ENCODE data around the gene PPP1R12B.
"Not testable (repeated sequence)": the region's sequence is repeated elsewhere in the genome, so short reads cannot be mapped to it uniquely, and the experiment has no call there.

The PPP1R12B gene

DNA sequence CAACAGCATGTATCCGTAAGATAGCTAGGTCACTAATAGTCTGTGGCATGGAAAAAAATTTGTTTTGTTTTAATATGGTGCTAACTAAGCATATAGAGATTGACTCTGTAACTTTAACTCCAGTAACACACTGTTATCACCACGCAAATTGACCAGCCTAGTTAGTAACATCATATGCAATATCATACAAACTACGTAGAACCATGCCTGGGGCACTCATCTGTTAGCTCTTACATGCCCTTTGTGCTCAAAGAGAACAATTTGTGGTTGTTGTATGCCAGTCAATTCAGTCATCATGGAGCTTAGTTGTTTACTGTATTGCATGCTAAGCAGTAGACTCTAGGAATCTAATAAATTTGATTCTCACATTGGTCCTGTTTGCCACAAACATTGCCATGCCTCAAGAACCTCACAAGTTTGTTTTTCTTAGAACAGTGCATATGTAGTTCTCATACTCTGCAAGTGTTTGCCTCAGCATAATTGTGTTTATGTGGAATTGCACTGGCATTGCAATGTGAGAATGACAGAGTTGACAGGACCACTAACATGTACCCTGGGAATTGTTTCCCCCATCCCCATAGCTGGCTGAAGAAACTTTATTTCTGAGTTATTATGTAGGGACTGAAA, 179.7 kb downstream of the PPP1R12B start:
- H3K27me3 ChIP-seq (ENCODE audit: insufficient read depth, low read length); H3K4me3 ChIP-seq (ENCODE audit: low read length); H3K9me3 ChIP-seq (ENCODE audit: low read length): not testable (repeated sequence)

DNA sequence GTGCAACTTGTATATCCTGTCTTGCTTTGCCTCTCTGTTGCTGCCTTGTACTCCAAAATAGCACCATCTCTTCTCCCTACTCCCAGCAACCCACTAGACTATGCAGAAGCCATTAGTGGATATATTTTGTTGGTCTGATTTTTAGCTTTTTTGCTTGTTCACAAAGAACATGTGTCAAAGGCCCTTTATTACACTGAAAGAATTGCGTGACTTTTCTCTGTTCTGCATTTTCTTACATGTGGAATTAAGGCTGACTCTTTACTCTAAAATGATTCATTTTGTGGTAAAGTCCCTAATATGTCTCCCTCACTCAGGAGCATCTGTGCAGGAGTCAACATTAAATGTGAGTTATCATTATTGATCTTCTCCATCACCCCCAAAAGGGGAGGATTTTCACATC, 182.2 kb downstream of the PPP1R12B start:
- H3K9me3 ChIP-seq (ENCODE audit: low read length); H3K4me3 ChIP-seq (ENCODE audit: low read length); H3K36me3 ChIP-seq (ENCODE audit: insufficient read depth, low read length); H3K27me3 ChIP-seq (ENCODE audit: insufficient read depth, low read length); H2AFZ ChIP-seq (ENCODE audit: low read depth, low read length): not testable (repeated sequence)
- peaks cover 22% of the 10 kb centered on the region for H3K4me1 ChIP-seq (ENCODE audit: insufficient read depth, low read length)

More for the DNA sequence above, 179.7 kb downstream of the PPP1R12B start:
- not testable (repeated sequence) for H2AFZ ChIP-seq (ENCODE audit: low read depth, low read length); H3K36me3 ChIP-seq (ENCODE audit: insufficient read depth, low read length)
- peaks cover 22% of the 10 kb centered on the region for H3K4me1 ChIP-seq (ENCODE audit: insufficient read depth, low read length)

DNA sequence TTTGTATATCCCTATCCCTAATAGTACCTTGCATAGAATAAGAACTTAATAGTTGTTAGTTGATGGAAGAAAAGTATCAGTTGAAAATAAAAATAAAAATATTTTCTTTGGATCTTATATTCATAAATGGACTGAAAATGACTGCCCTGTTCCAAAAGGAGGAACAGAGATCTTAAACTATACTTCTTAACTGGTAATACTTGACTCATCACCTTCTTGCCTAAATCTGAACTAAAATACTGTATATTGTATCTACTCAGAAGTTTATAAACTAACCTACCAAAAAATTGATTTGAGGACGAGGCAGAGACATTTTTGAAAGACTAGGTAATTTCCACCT, 182.9 kb downstream of the PPP1R12B start:
- H2AFZ ChIP-seq (ENCODE audit: low read depth, low read length): no peak overlapping the region

GRCh38 chr1:202531812-202532616, 183.5 kb downstream of the PPP1R12B start:
- H3K27me3 ChIP-seq (ENCODE audit: insufficient read depth, low read length); H3K4me3 ChIP-seq (ENCODE audit: low read length); H3K36me3 ChIP-seq (ENCODE audit: insufficient read depth, low read length); H3K9me3 ChIP-seq (ENCODE audit: low read length); H2AFZ ChIP-seq (ENCODE audit: low read depth, low read length): not testable (repeated sequence)
- H3K4me1 ChIP-seq (ENCODE audit: insufficient read depth, low read length): peaks cover 19% of the 10 kb centered on the region

More for the DNA sequence above, 182.9 kb downstream of the PPP1R12B start:
- no peaks in the 10 kb centered on the region for H3K27me3 ChIP-seq (ENCODE audit: insufficient read depth, low read length)
- peaks cover 22% of the 10 kb centered on the region for H3K4me1 ChIP-seq (ENCODE audit: insufficient read depth, low read length)
- H3K4me3 ChIP-seq (ENCODE audit: low read length): no peak overlapping the region
- H3K36me3 ChIP-seq (ENCODE audit: insufficient read depth, low read length): no peaks in the 10 kb centered on the region
- no peaks in the 10 kb centered on the region for H3K9me3 ChIP-seq (ENCODE audit: low read length)

- H3K9me3 ChIP-seq (ENCODE audit: low read length); H3K27me3 ChIP-seq (ENCODE audit: insufficient read depth, low read length); H3K36me3 ChIP-seq (ENCODE audit: insufficient read depth, low read length); H2AFZ ChIP-seq (ENCODE audit: low read depth, low read length); H3K4me3 ChIP-seq (ENCODE audit: low read length): not testable (repeated sequence)
- H3K4me1 ChIP-seq (ENCODE audit: insufficient read depth, low read length): peaks cover 11% of the 10 kb centered on the region
These were observed 190.7 kb downstream of the PPP1R12B start for GRCh38 chr1:202539166-202539574.

DNA sequence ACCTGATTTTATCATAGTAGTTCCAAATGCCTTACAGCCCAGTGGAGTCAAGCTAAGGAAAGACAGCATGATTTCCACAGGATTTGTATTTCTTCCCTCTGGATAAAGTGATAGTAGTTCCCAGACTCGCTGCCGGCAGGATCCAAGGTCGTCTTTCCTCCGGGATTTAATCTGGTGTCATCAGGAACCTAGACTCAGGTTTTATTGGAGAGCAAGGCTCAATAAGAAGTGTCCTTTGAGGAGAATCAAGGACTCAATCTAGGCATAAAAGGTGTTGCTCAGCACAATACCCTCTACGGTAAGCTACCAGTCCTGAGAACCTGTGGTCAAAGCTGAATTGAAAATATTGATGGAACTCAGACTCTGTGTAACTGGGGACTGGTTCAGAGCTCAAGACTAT, 191.1 kb downstream of the PPP1R12B start:
- not testable (repeated sequence) for H3K9me3 ChIP-seq (ENCODE audit: low read length); H2AFZ ChIP-seq (ENCODE audit: low read depth, low read length); H3K27me3 ChIP-seq (ENCODE audit: insufficient read depth, low read length); H3K4me3 ChIP-seq (ENCODE audit: low read length); H3K36me3 ChIP-seq (ENCODE audit: insufficient read depth, low read length)
- H3K4me1 ChIP-seq (ENCODE audit: insufficient read depth, low read length): peaks cover 11% of the 10 kb centered on the region

- Histone ChIP-seq H3K4me3 (ENCODE audit: low read length) (no peak overlapping the region), H3K4me1 (ENCODE audit: insufficient read depth, low read length) (peaks cover 11% of the 10 kb centered on the region), H3K36me3 (ENCODE audit: insufficient read depth, low read length) (no peaks in the 10 kb centered on the region), H3K9me3 (ENCODE audit: low read length) (no peaks in the 10 kb centered on the region), H3K27me3 (ENCODE audit: insufficient read depth, low read length) (no peaks in the 10 kb centered on the region), H2AFZ (ENCODE audit: low read depth, low read length) (no peak overlapping the region)
These were observed 191.5 kb downstream of the PPP1R12B start for GRCh38 chr1:202540014-202540413.

GRCh38 chr1:202540448-202540847, 191.9 kb downstream of the PPP1R12B start:
- Histone ChIP-seq H3K36me3 (ENCODE audit: insufficient read depth, low read length) (no peaks in the 10 kb centered on the region), H3K4me3 (ENCODE audit: low read length) (no peak overlapping the region), H2AFZ (ENCODE audit: low read depth, low read length) (no peak overlapping the region), H3K4me1 (ENCODE audit: insufficient read depth, low read length) (peaks cover 11% of the 10 kb centered on the region), H3K9me3 (ENCODE audit: low read length) (no peaks in the 10 kb centered on the region), H3K27me3 (ENCODE audit: insufficient read depth, low read length) (no peaks in the 10 kb centered on the region)

DNA sequence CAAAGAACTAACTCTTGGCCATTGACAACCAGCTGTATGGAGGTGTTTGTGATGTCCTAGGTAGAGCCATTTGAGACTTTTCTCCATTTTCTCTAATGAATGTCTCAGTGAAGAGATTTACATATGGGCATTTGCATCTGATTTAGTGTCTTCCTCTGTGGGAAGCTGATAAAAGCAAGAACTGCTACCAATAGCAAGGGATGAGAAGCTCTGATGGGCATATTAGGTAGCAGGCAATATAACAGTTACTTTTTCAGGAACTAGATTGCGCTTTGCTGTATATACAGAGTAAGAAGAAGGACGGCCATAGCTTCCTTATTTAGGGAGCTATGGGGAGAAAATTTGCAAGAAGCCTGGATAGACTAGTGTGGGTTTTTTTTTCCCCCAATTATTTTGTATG, 192.4 kb downstream of the PPP1R12B start:
- H3K4me3 ChIP-seq (ENCODE audit: low read length); H2AFZ ChIP-seq (ENCODE audit: low read depth, low read length); H3K9me3 ChIP-seq (ENCODE audit: low read length); H3K36me3 ChIP-seq (ENCODE audit: insufficient read depth, low read length); H3K27me3 ChIP-seq (ENCODE audit: insufficient read depth, low read length): not testable (repeated sequence)
- peaks cover 11% of the 10 kb centered on the region for H3K4me1 ChIP-seq (ENCODE audit: insufficient read depth, low read length)

- not testable (repeated sequence) for H3K27me3 ChIP-seq (ENCODE audit: insufficient read depth, low read length); H3K9me3 ChIP-seq (ENCODE audit: low read length); H3K36me3 ChIP-seq (ENCODE audit: insufficient read depth, low read length); H2AFZ ChIP-seq (ENCODE audit: low read depth, low read length); H3K4me3 ChIP-seq (ENCODE audit: low read length)
- peaks cover 11% of the 10 kb centered on the region for H3K4me1 ChIP-seq (ENCODE audit: insufficient read depth, low read length)
These were observed 193.9 kb downstream of the PPP1R12B start for GRCh38 chr1:202542415-202542814.

- H3K27me3 ChIP-seq (ENCODE audit: insufficient read depth, low read length): not testable (repeated sequence)
These were observed 195.0 kb downstream of the PPP1R12B start for GRCh38 chr1:202543537-202543936.

GRCh38 chr1:202544766-202545449, 196.4 kb downstream of the PPP1R12B start:
- not testable (repeated sequence) for H3K4me3 ChIP-seq (ENCODE audit: low read length); H3K36me3 ChIP-seq (ENCODE audit: insufficient read depth, low read length); H3K27me3 ChIP-seq (ENCODE audit: insufficient read depth, low read length); H3K9me3 ChIP-seq (ENCODE audit: low read length); H2AFZ ChIP-seq (ENCODE audit: low read depth, low read length); H3K4me1 ChIP-seq (ENCODE audit: insufficient read depth, low read length)

More at GRCh38 chr1:202543537-202543936, 195.0 kb downstream of the PPP1R12B start:
- not testable (repeated sequence) for H3K4me3 ChIP-seq (ENCODE audit: low read length); H2AFZ ChIP-seq (ENCODE audit: low read depth, low read length); H3K9me3 ChIP-seq (ENCODE audit: low read length); H3K36me3 ChIP-seq (ENCODE audit: insufficient read depth, low read length)
- H3K4me1 ChIP-seq (ENCODE audit: insufficient read depth, low read length): peaks cover 10% of the 10 kb centered on the region

DNA sequence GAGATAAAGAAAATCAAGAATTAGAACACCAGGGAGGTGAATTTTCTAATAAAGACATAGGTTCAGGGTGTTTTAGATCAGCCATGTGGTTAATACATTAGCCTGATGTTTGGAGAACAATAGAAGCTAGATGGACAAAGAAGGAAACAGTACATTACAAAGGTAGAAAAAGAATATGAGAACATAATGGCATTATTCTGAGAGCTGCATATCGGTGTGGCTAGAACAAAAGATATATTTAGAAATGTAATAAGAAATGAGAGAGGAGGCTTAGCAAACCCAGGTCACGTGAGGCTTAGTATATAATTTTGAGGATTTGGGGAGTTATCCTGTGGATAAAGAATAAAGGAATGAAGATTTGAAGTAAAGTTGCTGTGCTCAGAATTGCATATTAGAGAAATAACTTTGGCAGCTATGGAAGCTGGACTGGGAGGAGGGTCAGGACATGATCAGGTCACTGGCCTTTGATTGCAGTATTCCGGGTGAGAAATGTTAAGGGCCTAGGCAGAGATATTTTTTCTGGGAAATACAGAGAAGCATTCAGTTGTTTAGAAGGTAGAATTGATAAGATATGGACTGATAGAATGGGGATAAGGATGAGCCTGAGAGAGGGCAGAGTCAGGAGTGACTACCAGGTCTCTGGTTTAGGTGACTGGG, 197.3 kb downstream of the PPP1R12B start:
- not testable (repeated sequence) for H3K4me1 ChIP-seq (ENCODE audit: insufficient read depth, low read length); H2AFZ ChIP-seq (ENCODE audit: low read depth, low read length); H3K4me3 ChIP-seq (ENCODE audit: low read length); H3K9me3 ChIP-seq (ENCODE audit: low read length); H3K27me3 ChIP-seq (ENCODE audit: insufficient read depth, low read length); H3K36me3 ChIP-seq (ENCODE audit: insufficient read depth, low read length)

Measured in neuron (in vitro differentiated cells).